Measurements from ENCODE around the gene IFT122.

DNA sequence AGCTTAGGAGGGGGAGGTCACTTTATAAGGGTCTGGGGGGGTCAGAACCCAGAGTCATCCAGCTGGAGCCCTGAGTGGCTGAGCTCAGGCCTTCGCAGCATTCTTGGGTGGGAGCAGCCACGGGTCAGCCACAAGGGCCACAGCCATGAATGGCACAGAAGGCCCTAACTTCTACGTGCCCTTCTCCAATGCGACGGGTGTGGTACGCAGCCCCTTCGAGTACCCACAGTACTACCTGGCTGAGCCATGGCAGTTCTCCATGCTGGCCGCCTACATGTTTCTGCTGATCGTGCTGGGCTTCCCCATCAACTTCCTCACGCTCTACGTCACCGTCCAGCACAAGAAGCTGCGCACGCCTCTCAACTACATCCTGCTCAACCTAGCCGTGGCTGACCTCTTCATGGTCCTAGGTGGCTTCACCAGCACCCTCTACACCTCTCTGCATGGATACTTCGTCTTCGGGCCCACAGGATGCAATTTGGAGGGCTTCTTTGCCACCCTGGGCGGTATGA lies 88.6 kb downstream of the IFT122 start, which contains the start of gene RHO:
- TF ChIP-seq, protein P1, sequence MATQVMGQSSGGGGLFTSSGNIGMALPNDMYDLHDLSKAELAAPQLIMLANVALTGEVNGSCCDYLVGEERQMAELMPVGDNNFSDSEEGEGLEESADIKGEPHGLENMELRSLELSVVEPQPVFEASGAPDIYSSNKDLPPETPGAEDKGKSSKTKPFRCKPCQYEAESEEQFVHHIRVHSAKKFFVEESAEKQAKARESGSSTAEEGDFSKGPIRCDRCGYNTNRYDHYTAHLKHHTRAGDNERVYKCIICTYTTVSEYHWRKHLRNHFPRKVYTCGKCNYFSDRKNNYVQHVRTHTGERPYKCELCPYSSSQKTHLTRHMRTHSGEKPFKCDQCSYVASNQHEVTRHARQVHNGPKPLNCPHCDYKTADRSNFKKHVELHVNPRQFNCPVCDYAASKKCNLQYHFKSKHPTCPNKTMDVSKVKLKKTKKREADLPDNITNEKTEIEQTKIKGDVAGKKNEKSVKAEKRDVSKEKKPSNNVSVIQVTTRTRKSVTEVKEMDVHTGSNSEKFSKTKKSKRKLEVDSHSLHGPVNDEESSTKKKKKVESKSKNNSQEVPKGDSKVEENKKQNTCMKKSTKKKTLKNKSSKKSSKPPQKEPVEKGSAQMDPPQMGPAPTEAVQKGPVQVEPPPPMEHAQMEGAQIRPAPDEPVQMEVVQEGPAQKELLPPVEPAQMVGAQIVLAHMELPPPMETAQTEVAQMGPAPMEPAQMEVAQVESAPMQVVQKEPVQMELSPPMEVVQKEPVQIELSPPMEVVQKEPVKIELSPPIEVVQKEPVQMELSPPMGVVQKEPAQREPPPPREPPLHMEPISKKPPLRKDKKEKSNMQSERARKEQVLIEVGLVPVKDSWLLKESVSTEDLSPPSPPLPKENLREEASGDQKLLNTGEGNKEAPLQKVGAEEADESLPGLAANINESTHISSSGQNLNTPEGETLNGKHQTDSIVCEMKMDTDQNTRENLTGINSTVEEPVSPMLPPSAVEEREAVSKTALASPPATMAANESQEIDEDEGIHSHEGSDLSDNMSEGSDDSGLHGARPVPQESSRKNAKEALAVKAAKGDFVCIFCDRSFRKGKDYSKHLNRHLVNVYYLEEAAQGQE (IDR thresholded peaks at IDR 0.05; ENCODE audit: low read depth), result no peak
- no peak for TF ChIP-seq CEBPB (IDR thresholded peaks at IDR 0.05)
- no peak for TF ChIP-seq RAD21 (IDR thresholded peaks at IDR 0.05; ENCODE audit: low read depth)
- no peak for TF ChIP-seq USF1 (IDR thresholded peaks at IDR 0.05)
- no peak for TF ChIP-seq CREB1 (IDR thresholded peaks at IDR 0.05; ENCODE audit: low read depth)
- TF ChIP-seq FOXM1 (IDR thresholded peaks at IDR 0.05; ENCODE audit: borderline replicate concordance, low read depth), result no peak
- no peak for TF ChIP-seq MAX (IDR thresholded peaks at IDR 0.05)
- no peak for TF ChIP-seq EP300 (IDR thresholded peaks at IDR 0.05; ENCODE audit: borderline replicate concordance)
- TF ChIP-seq TCF12 (IDR thresholded peaks at IDR 0.05; ENCODE audit: low read depth), result no peak
- no peak for TF ChIP-seq EGR1 (IDR thresholded peaks at IDR 0.05)
- TF ChIP-seq NFIC (IDR thresholded peaks at IDR 0.05), result no peak
- no peak for TF ChIP-seq YY1 (IDR thresholded peaks at IDR 0.05; ENCODE audit: low read depth)
- no peak for TF ChIP-seq TAF1 (IDR thresholded peaks at IDR 0.05; ENCODE audit: low read depth)
- no peak for TF ChIP-seq ZBTB7A (IDR thresholded peaks at IDR 0.05; ENCODE audit: low read depth)

Data from Ishikawa (cell line).